ENCODE measurements around the gene ANKRD18A. TPM values are rescaled to one million over a fixed set of nuclear protein-coding genes. Genes with fewer than 3 reads are reported as not detected.

The ANKRD18A gene
- total and polyA plus RNA-seq, 10 of the 15 experiments (the other 5 are each of a cell fraction or from before 2014, with no cell fraction given): 0.37 TPM; not detected in 9

- ATAC-seq: no peak
- TF ChIP-seq MEF2B (IDR thresholded peaks at IDR 0.05; ENCODE audit: partially characterized antibody, poor library complexity, severe bottlenecking) (no peak), STAT1 (conservative IDR thresholded peaks at IDR 0.05) (no peak), PAX5 (IDR thresholded peaks at IDR 0.05; ENCODE audit: borderline replicate concordance, low read depth, low read length) (no peak), CEBPZ (IDR thresholded peaks at IDR 0.05; ENCODE audit: low read depth, low read length) (no peak), ZBED1 (IDR thresholded peaks at IDR 0.05; ENCODE audit: borderline replicate concordance) (no peak), HDGF (IDR thresholded peaks at IDR 0.05) (no peak), PKNOX1 (IDR thresholded peaks at IDR 0.05) (no peak), SIN3A (IDR thresholded peaks at IDR 0.05; ENCODE audit: low read depth, low read length) (no peak), USF2 (IDR thresholded peaks at IDR 0.05; ENCODE audit: borderline replicate concordance, low read depth, low read length) (no peak), HDAC6 (IDR thresholded peaks at IDR 0.05; ENCODE audit: unreplicated experiment) (no peak), SMC3 (IDR thresholded peaks at IDR 0.05; ENCODE audit: borderline replicate concordance, low read length) (no peak), NBN (IDR thresholded peaks at IDR 0.05) (no peak)
- TF ChIP-seq, protein P1, sequence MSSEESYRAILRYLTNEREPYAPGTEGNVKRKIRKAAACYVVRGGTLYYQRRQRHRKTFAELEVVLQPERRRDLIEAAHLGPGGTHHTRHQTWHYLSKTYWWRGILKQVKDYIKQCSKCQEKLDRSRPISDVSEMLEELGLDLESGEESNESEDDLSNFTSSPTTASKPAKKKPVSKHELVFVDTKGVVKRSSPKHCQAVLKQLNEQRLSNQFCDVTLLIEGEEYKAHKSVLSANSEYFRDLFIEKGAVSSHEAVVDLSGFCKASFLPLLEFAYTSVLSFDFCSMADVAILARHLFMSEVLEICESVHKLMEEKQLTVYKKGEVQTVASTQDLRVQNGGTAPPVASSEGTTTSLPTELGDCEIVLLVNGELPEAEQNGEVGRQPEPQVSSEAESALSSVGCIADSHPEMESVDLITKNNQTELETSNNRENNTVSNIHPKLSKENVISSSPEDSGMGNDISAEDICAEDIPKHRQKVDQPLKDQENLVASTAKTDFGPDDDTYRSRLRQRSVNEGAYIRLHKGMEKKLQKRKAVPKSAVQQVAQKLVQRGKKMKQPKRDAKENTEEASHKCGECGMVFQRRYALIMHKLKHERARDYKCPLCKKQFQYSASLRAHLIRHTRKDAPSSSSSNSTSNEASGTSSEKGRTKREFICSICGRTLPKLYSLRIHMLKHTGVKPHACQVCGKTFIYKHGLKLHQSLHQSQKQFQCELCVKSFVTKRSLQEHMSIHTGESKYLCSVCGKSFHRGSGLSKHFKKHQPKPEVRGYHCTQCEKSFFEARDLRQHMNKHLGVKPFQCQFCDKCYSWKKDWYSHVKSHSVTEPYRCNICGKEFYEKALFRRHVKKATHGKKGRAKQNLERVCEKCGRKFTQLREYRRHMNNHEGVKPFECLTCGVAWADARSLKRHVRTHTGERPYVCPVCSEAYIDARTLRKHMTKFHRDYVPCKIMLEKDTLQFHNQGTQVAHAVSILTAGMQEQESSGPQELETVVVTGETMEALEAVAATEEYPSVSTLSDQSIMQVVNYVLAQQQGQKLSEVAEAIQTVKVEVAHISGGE (CRISPR knock-in tag; IDR thresholded peaks at IDR 0.05): no peak
- TF ChIP-seq, protein P2, sequence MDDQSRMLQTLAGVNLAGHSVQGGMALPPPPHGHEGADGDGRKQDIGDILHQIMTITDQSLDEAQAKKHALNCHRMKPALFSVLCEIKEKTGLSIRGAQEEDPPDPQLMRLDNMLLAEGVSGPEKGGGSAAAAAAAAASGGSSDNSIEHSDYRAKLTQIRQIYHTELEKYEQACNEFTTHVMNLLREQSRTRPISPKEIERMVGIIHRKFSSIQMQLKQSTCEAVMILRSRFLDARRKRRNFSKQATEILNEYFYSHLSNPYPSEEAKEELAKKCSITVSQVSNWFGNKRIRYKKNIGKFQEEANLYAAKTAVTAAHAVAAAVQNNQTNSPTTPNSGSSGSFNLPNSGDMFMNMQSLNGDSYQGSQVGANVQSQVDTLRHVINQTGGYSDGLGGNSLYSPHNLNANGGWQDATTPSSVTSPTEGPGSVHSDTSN (IDR thresholded peaks at IDR 0.05; ENCODE audit: insufficient replicate concordance, low read depth, low read length): no peak
These were observed 24.2 kb upstream of the ANKRD18A start for GRCh38 chr9:38644601-38645000.

More at GRCh38 chr9:38644601-38645000, 24.2 kb upstream of the ANKRD18A start:
- intact Hi-C loops (cut with micrococcal nuclease; ENCODE audit: unreplicated experiment): loop anchor here (5.0 kb wide), 1 partner anchor 63 kb away; no protein-coding TSS in a partner anchor
- BruUV-seq (replicated peaks): no TSS peak
- ChIA-PET RAD21 (ENCODE audit: unreplicated experiment) (interaction anchor here (1.6 to 5.2 kb wide), 2 partner anchors 27 to 63 kb away, joined by 14 to 44 read pairs; no protein-coding TSS in a partner anchor), CTCF (interaction anchor here (3.8 to 6.8 kb wide), 2 partner anchors 29 to 62 kb away, joined by 39 to 77 read pairs; no protein-coding TSS in a partner anchor), POLR2A (no interaction called here), SMC1A (ENCODE audit: uncharacterized antibody, unreplicated experiment) (interaction anchor here (0.6 to 2.6 kb wide), 7 partner anchors 22 to 255 kb away, joined by 3 to 20 read pairs (median 4); no protein-coding TSS in a partner anchor)
- H3K4me1 ChIP-seq (ENCODE audit: control insufficient read depth, insufficient read depth, low read length): no peaks in the 10 kb centered on the region
- in situ Hi-C loops (cut with MboI): loop anchor here (10.0 kb wide), 1 partner anchor 60 kb away; no protein-coding TSS in a partner anchor
- no peak overlapping the region for H3K9ac ChIP-seq (ENCODE audit: control insufficient read depth, insufficient read depth, low read length)
- H3K79me2 ChIP-seq (ENCODE audit: control insufficient read depth, insufficient read depth, low read length): no peaks in the 10 kb centered on the region
- no peaks in the 10 kb centered on the region for H4K20me1 ChIP-seq (ENCODE audit: control insufficient read depth, insufficient read depth)
- H3K27ac ChIP-seq (ENCODE audit: control insufficient read depth, insufficient read depth): no peak overlapping the region
- H3K27me3 ChIP-seq (replicated peaks in 1 of 2; ENCODE audit: control insufficient read depth in 2 of 2, insufficient read depth in 2 of 2, low read length in 1 of 2): no peaks in the 10 kb centered on the region
- FAIRE-seq (no peak), DNase-seq (ENCODE audit: low read depth, low spot score) (no peak)
- WGBS (ENCODE audit: insufficient coverage, insufficient replicate concordance, low lambda C conversion rate, missing lambda C conversion rate): 20% methylated on average over 2 of the region's 2 CpGs
- H3K4me3 ChIP-seq: no peak overlapping the region
- H3K9me3 ChIP-seq (replicated peaks; ENCODE audit: control insufficient read depth, insufficient read depth, low read length): no peaks in the 10 kb centered on the region; the same call in 2 of the 3 replicates
- no peak overlapping the region for H3K4me2 ChIP-seq (ENCODE audit: control insufficient read depth, insufficient read depth)
- no peaks in the 10 kb centered on the region for H3K36me3 ChIP-seq (ENCODE audit: control insufficient read depth in 2 of 2, insufficient read depth in 2 of 2, low read length in 1 of 2)
- no peak overlapping the region for H2AFZ ChIP-seq (ENCODE audit: control insufficient read depth, low read depth, low read length)

Measured in GM12878 (cell line).